Testis (tissue), 3 donors: ENCODE measurements around the gene CCDC138. TPM values are rescaled to one million over a fixed set of nuclear protein-coding genes. Genes with fewer than 3 reads are reported as not detected.

Experiments
- DNase-seq: peaks from one replicate; pipeline ENCODE4 v3.0.0-alpha.2; 2019
- H3K27ac ChIP-seq, 2 donors: fragments of 200-600 bp; sonication (generic); one replicate each; pipeline ENCODE4 v1.5.1; 2019
- H3K27me3 ChIP-seq: fragments of 200-600 bp; sonication (generic); one replicate; pipeline ENCODE4 v1.5.1; 2019
- H3K36me3 ChIP-seq: fragments of 200-600 bp; sonication (generic); one replicate; pipeline ENCODE4 v1.5.1; 2017; ENCODE audit warnings: low read depth; ENCODE audit errors: missing control alignments
- H3K4me1 ChIP-seq: fragments of 200-600 bp; sonication (generic); one replicate; pipeline ENCODE4 v1.5.1; 2019
- H3K4me3 ChIP-seq, 2 donors: fragments of 200-600 bp; sonication (generic); one replicate each; pipeline ENCODE4 v1.5.1; 2017 to 2019
- H3K9me3 ChIP-seq: fragments of 200-600 bp; sonication (generic); one replicate; pipeline ENCODE4 v1.5.1; 2017
- POLR2A ChIP-seq: fragments of 450-650 bp; IDR thresholded peaks from one replicate; pipeline ENCODE4 v1.6.1; 2017; ENCODE audit warnings: antibody characterized with exemption, mild to moderate bottlenecking, moderate library complexity
- WGBS, 2 donors: methylation state at CpG; one replicate each; pipeline ENCODE4 v1.1.5; 2018; 5-methylcytosine and 5-hydroxymethylcytosine counted together
- intact Hi-C: fragments of 100-400 bp; cut with DNase I; formaldehyde crosslinking; loops from one replicate; pipeline ENCODE4 v1.15.1; 2023; ENCODE audit warnings: low total_unique reads
- polyA plus RNA-seq: library from polyadenylated mRNA; stranded (reverse); fragments of 350-450 nt; fragmentation: Illumina TruSeq; extraction: RNeasy Lipid Tissue Mini Kit (QIAGEN cat#74804); gene quantifications from one replicate; pipeline ENCODE4 v1.2.3, GENCODE V29; 2014; ENCODE audit warnings: low read depth, low replicate concordance; ENCODE audit not compliant: insufficient read depth
- total RNA-seq, 2 donors: library from RNA; depleted of rRNA; stranded (reverse); fragments of >200 nt; gene quantifications; one replicate each; pipeline ENCODE4 v1.2.3, GENCODE V29; 2016
- TF ChIP-seq, protein P1 (sequence below), 3 experiments: fragments of 450-650 bp in 2 of 3; fragments of 200-600 bp in 1 of 3; sonication (generic) in 1 of 3; IDR thresholded peaks; one replicate each; pipeline ENCODE4 v1.5.1; 2016 to 2019; ENCODE audit warnings: antibody characterized with exemption in 3 of 3, mild to moderate bottlenecking in 2 of 3, moderate library complexity in 1 of 3

The CCDC138 gene
- total and polyA plus RNA-seq, 3 donors from 2014 or later, result 15.7 to 30.9 (median 19.3) TPM

DNA sequence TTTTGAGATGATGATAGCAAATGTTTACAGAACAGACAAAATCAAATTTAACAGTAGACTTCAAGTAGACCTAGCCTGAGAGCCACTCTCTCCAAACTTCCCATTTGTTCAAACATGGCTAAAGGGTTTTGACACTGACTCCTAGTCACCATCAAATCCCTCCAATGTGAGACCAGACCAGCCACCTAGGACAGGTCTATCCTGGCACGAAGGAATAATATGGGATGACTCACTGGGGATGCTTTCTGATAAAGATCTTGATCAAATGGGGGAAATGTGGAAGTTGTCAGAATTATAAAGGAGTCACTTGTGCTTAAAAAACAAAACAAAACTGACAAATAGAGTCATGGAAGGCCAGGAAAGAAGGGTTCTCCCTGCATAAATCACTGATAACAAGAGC is 106.7 kb downstream of the CCDC138 start:
- H3K27me3 ChIP-seq, result no peaks in the 10 kb centered on the region
- TF ChIP-seq, protein P1, sequence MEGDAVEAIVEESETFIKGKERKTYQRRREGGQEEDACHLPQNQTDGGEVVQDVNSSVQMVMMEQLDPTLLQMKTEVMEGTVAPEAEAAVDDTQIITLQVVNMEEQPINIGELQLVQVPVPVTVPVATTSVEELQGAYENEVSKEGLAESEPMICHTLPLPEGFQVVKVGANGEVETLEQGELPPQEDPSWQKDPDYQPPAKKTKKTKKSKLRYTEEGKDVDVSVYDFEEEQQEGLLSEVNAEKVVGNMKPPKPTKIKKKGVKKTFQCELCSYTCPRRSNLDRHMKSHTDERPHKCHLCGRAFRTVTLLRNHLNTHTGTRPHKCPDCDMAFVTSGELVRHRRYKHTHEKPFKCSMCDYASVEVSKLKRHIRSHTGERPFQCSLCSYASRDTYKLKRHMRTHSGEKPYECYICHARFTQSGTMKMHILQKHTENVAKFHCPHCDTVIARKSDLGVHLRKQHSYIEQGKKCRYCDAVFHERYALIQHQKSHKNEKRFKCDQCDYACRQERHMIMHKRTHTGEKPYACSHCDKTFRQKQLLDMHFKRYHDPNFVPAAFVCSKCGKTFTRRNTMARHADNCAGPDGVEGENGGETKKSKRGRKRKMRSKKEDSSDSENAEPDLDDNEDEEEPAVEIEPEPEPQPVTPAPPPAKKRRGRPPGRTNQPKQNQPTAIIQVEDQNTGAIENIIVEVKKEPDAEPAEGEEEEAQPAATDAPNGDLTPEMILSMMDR (IDR thresholded peaks at IDR 0.05), result no peak
- TF ChIP-seq POLR2A, result no peak
- intact Hi-C loops, result no loop called here
- no peak for DNase-seq
- 44 to 53% methylated on average over 1 of the region's 1 CpG for WGBS, 2 donors
- H3K36me3 ChIP-seq, result no peaks in the 10 kb centered on the region
- no peaks in the 10 kb centered on the region for H3K9me3 ChIP-seq
- no peak overlapping the region for H3K27ac ChIP-seq
- H3K4me1 ChIP-seq, result no peaks in the 10 kb centered on the region
- no peak overlapping the region for H3K4me3 ChIP-seq

DNA sequence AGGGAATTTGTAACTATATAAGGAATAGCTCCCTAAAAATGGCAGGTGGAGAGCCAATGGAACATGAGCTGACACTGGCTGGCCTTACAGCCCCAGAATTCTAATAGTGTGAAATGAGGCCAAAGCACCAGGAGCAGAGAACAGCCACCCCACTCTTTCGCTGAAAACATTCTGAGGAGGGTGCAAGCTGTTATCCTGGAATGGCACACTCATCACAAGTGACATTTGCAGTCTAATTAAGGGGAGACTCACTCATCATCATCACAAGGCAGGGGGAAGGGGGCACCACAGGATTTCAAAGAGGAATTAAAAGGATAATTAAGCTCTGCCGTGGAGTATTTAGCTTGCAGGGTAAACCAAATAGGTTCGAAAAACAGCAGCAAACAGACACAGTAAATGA is 108.2 kb downstream of the CCDC138 start:
- H3K36me3 ChIP-seq, result no peaks in the 10 kb centered on the region
- H3K27ac ChIP-seq, result no peak overlapping the region
- no peaks in the 10 kb centered on the region for H3K4me1 ChIP-seq
- no peak overlapping the region for H3K4me3 ChIP-seq
- WGBS, 2 donors, result 84 to 87% methylated on average over 3 of the region's 3 CpGs
- no peaks in the 10 kb centered on the region for H3K9me3 ChIP-seq
- no peak for DNase-seq
- no peaks in the 10 kb centered on the region for H3K27me3 ChIP-seq
- intact Hi-C loops, result no loop called here
- TF ChIP-seq, protein P1 (IDR thresholded peaks at IDR 0.05), result no peak
- TF ChIP-seq POLR2A, result no peak

DNA sequence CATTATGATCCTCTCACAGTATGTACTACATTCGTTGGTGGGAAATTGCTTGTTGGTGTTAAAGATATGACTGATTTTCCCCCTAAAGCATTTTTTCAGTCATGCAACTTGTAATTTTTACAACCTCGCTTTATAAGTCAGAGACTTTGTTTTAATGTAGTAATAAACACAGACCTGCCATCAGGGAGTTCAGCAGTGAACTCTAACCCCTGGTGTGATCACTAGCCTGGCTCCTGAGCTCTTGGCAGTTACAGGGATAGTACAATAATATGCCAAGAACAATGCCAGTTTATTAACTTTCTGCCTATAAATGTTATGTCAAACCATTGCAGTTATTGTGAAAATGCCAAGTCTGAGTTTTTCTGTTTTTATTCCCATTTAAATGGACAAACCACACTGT is 108.6 kb downstream of the CCDC138 start:
- Histone ChIP-seq H3K27ac (no peak overlapping the region), H3K4me3 (no peak overlapping the region), H3K9me3 (no peaks in the 10 kb centered on the region), H3K27me3 (no peaks in the 10 kb centered on the region), H3K4me1 (no peaks in the 10 kb centered on the region), H3K36me3 (no peaks in the 10 kb centered on the region)
- no peak for DNase-seq
- 79 to 91% methylated on average over 2 of the region's 2 CpGs for WGBS, 2 donors
- intact Hi-C loops, result no loop called here
- TF ChIP-seq, protein P1 (IDR thresholded peaks at IDR 0.05), result no peak
- TF ChIP-seq POLR2A, result no peak

DNA sequence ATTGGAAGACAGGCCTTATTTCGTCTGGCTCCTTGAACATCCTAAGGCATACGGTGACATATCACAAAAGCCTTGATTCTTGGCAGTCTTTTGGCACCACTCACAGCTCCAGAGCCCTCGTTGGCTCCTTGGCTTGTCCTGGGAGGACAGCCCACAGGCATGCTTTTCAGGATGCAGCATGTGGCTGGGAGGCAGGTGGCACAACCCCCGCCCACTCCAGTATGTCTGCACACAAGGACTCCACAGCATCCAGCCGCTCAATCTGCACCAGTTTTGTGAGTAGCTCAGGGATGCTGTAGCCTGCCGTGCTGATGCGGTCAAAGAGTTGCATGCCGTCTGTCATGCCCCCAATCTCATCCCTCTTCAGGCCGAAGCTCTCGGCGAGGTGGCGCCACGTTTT is 110.2 kb downstream of the CCDC138 start:
- WGBS, 2 donors, result 92 to 93% methylated on average over 13 of the region's 13 CpGs
- intact Hi-C loops, result no loop called here
- Histone ChIP-seq H3K36me3 (no peaks in the 10 kb centered on the region), H3K4me1 (no peaks in the 10 kb centered on the region), H3K9me3 (no peaks in the 10 kb centered on the region), H3K4me3 (no peak overlapping the region), H3K27me3 (no peaks in the 10 kb centered on the region), H3K27ac (no peak overlapping the region)
- DNase-seq, result no peak
- no peak for TF ChIP-seq POLR2A
- TF ChIP-seq, protein P1 (IDR thresholded peaks at IDR 0.05), result no peak

DNA sequence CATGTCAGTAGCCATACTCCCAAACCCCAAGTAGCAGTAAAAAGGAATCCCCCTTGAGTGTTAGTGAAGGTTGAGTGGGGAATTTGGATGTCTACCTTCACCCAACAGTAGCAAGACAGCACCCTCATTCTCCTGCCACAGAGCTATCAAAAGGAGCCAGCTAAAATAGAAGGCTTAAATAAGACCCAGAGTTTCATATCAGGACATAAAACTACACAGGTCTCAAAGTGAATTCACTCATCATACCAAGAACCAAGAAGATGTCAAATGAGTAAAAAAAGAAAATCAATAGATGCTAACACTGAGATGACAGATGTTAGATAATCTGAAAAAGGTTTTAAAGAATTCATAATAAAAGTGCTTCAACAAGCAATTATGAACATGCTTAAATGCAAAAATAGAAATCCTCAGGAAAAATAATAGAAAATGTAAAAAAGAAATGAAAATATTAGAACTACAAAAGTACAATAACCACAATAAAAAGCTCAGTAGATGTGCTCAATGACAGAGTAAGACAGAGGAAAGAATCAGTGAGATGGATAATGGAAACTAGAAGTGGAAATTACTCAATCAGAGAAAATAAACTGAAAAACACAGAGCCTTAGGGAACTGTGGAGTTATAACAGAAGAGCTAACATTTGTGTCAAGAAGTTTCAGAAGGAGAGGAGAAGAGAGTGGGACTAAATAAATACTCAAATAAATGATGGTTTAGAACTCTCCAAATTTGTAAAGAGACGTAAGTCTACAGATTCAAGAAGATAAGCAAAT is 111.9 kb downstream of the CCDC138 start:
- Histone ChIP-seq H3K4me1 (no peaks in the 10 kb centered on the region), H3K27ac (no peak overlapping the region), H3K9me3 (no peaks in the 10 kb centered on the region), H3K36me3 (no peaks in the 10 kb centered on the region), H3K4me3 (no peak overlapping the region), H3K27me3 (no peaks in the 10 kb centered on the region)
- intact Hi-C loops, result no loop called here
- DNase-seq, result no peak
- TF ChIP-seq, protein P1 (IDR thresholded peaks at IDR 0.05), result no peak
- TF ChIP-seq POLR2A, result no peak
- WGBS, 2 donors, result 94% methylated on average over 1 of the region's 1 CpG
